Cardiac fibroblast (primary cell): ENCODE measurements around the gene MBD1.

Source experiments
- DNase-seq, 2 donors: peaks; one replicate each; pipeline versions ENCODE4 v3.0.0 to v3.0.0-alpha.2; 2010; ENCODE audit warnings: low read depth in 2 of 2
- H3K4me3 ChIP-seq, 2 donors: replicated peaks in 1 of 2; 1 replicate in 1 of 2; 2 replicates in 1 of 2; pipeline ENCODE4 v1.5.1; 2011; ENCODE audit warnings: low read depth in 2 of 2, low read length in 2 of 2, mild to moderate bottlenecking in 2 of 2, moderate library complexity in 1 of 2
- CTCF ChIP-seq: IDR thresholded peaks from one replicate; pipeline ENCODE4 v1.5.1; 2011; ENCODE audit warnings: low read depth, mild to moderate bottlenecking, low read length, inconsistent platforms

The MBD1 gene

GRCh38 chr18:50306944-50307343 is 25.6 kb upstream of the MBD1 start:
- no peak for TF ChIP-seq CTCF
- H3K4me3 ChIP-seq, result peak overlapping the region in 1 of 2 donors; percentile 59
- DNase-seq, result peak; percentile 69 to 87

GRCh38 chr18:50301074-50301473 is 19.8 kb upstream of the MBD1 start:
- DNase-seq, result no peak
- H3K4me3 ChIP-seq, result no peak overlapping the region
- no peak for TF ChIP-seq CTCF

GRCh38 chr18:50299626-50300388 is 18.5 kb upstream of the MBD1 start:
- no peak for TF ChIP-seq CTCF

GRCh38 chr18:50298443-50299284 is 17.3 kb upstream of the MBD1 start:
- no peak for TF ChIP-seq CTCF
- DNase-seq, result no peak
- peak overlapping the region in 1 of 2 donors; percentile 56 for H3K4me3 ChIP-seq

More at GRCh38 chr18:50299626-50300388, 18.5 kb upstream of the MBD1 start:
- DNase-seq, result no peak
- no peak overlapping the region for H3K4me3 ChIP-seq

GRCh38 chr18:50297621-50298442 is 16.5 kb upstream of the MBD1 start:
- TF ChIP-seq CTCF, result no peak
- peak; percentile 83 to 84 for DNase-seq
- H3K4me3 ChIP-seq, result peak overlapping the region; percentile 47 to 56

- H3K4me3 ChIP-seq, result no peak overlapping the region
- DNase-seq, result no peak
- TF ChIP-seq CTCF, result no peak
Measured at GRCh38 chr18:50293039-50293438, 11.7 kb upstream of the MBD1 start.
